HL-60/S4 (cell line): ENCODE data around the gene LRRC3B.
"Not testable (repeated sequence)": the region's sequence is repeated elsewhere in the genome, so short reads cannot be mapped to it uniquely, and the experiment has no call there.

ENCODE experiments used
- in situ Hi-C: fragments of 300-500 bp; cut with MboI; formaldehyde crosslinking; loops from 2 replicates; pipeline ENCODE4 v1.14.3; 2022; ENCODE audit warnings: low sequenced_read_pairs

LRRC3B gene, protein sequence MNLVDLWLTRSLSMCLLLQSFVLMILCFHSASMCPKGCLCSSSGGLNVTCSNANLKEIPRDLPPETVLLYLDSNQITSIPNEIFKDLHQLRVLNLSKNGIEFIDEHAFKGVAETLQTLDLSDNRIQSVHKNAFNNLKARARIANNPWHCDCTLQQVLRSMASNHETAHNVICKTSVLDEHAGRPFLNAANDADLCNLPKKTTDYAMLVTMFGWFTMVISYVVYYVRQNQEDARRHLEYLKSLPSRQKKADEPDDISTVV

DNA sequence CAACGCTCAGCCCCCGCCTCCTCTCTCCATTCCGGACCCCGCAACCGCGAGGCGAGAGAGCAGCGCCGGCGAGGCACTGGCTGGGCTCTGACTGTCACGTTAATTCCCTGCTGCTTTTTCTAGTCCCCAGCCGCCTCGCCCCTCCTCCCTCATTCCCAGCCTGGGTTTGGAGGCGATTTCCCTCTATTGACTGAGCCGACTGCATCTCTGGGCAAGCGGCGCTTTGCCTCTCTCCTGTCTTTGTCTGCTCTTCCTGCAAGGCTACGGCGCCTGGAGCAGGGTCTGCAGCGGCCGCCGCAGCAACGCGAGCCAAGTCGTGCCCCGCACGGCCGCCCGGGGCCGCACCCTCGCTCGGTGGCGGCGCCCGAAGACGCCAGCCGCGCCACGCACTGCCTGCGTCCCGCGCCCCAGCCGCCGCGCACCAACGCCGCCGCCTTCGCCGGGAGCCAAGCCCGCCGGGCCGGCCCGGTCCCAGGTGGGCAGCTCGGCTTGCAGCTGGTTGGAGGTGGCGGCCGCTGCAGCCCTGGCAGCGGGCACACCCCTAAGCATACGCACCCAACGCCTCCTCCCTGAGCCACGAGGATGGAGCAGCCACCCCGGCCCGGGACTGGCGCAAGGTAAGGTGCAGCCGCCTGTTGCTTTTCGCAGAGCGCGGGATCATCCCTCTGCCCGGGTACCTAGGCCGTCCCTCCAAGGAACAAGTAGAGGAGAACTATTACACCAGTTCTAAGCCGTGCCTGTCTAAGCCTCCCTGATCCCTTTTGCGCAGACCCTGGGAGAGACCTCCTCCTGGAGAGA is at the start of gene LRRC3B:
Gene LRRC3B, plus strand, starts transcription at position 152 of the 798 bp plus-strand sequence. CDS start 86,901 bp downstream, outside the sequence.
- in situ Hi-C loops: no loop called here

DNA sequence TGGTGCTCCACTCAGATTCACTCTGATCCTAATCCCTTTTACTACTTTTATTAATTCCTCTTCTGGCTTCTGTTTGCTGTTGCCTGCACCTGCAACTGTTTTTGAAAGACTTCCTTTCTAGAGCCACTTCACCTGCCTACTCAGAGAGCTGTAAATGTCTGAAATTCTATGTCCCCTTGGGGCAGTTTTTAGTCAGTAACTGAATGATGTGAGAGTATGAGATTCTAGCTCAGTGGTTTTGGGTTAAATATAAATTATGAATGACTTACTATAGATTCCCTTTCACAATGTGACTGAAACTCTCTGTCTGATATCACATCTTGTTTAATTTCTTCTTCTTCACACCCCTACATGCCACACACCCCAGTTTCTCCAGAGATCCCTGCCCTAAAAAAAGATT is 47.8 kb upstream of the LRRC3B start:
- in situ Hi-C loops: no loop called here

DNA sequence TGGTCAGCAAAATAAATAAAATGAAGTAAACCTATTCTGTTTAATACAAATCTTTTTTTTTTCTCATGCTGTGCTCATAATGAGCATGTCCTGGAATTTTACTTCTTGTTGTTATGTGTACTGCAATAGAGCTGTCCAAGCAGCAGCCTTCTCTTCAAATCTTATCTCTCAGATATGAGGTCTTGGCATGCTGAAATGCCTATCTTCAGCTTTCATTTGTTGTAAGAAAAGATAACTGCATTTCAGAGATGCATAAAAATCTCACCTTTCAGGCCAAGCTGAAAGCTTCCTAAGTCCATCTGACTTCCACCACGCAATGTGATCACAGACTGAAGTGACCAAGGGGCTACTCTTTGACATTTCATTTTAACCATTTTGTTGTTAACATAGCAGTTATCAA is 43.5 kb upstream of the LRRC3B start:
- in situ Hi-C loops: no loop called here

DNA sequence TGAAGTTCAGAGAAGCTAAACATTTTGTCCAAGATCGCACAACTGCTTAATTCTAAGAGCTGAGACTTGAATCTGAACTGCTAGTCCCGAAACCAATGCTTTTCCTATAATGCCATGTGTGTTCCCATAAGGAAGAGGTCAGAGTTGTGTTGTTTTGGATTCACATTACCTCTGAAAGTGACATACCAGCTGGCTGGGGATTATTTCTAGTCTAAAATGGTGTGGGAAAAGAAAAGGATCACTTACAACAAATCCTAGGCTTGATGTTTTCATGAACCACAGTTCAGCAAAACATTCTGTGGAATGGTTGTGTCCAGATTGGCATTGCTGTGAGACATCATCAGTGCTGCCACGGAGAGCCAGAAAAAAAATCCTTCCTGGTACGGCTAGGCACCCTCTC is 35.0 kb upstream of the LRRC3B start:
- in situ Hi-C loops: no loop called here

DNA sequence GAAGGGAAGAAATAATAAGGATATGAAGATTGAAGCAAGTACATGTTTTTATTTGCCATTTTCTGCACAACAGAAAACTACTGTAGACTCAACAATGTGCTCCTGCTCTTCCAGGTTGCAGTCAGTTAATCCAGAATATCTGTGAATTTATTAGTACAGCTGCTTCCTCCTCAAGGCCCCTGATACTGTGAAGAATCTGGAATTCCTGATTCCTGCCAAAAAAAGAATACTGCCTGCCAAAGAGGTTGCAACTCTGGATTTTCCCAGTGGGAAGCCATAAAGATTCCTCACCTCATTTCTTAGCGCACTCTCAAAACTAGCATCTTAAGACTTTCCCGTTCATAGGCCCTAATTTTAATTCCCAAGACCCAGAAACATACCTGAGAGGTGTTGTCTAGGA is 33.6 kb upstream of the LRRC3B start:
- in situ Hi-C loops: no loop called here

DNA sequence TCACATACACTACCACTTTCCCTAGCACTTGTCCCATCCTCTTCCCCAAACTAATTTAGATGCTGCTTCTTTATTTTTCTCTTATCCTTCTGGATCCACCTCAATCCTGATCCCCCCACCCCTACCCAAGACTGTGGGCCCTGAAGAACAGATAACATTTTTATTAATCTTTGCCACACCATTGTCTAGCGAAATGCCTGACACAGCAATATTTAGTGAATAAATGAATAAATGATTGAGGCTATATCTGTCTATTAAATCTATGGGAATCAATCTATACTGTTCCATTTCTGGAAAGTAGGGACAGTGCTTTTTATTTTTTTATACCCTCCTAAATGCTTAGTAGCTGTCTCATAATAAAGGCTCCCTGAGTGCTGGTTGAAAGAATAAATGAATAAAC is 32.9 kb upstream of the LRRC3B start:
- in situ Hi-C loops: no loop called here

DNA sequence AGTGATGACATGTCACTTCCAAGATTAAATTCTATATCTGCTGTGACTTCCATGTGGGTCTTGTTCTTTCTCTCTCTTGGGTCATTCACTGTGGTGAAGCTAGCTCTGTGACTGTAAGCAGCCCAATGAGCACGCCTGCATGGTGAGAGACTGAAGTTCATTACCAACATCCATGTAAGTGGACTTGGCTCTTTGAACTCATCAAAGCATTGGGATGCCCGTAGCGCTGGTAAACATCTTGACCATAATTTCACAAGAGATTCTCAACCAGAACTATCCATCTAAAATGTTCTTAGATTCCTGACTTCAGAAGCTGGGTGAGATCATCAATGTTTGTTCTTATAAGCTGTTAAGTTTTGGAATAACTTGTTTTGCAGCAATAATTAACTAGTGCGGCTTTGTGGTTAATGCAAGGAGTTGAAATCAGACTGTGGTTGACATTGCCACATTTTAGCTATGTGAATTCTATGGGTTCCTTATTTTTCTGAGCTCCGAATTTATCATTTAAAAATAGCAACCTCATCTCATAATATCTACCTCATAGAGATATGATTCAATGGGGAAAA is 31.6 kb upstream of the LRRC3B start:
- in situ Hi-C loops: no loop called here

DNA sequence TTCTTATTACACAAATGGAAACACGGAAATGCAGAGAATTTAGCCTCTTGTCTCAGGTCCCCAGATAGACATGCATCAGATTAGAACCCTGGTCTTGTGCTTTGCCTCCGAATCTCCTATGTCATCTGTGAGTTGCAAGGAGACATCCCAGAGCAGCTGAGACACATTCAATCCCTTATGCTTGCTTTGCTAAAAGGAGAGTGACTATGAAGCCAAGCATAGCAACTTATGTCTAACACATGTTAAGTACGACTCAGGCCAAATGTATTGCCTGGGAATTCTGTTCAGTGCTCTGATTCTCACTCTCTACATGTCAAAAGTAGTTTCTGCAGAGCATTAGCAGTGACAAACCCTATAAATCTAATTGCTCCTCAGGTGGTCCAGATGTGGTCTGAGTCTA is 30.6 kb upstream of the LRRC3B start:
- in situ Hi-C loops: no loop called here

DNA sequence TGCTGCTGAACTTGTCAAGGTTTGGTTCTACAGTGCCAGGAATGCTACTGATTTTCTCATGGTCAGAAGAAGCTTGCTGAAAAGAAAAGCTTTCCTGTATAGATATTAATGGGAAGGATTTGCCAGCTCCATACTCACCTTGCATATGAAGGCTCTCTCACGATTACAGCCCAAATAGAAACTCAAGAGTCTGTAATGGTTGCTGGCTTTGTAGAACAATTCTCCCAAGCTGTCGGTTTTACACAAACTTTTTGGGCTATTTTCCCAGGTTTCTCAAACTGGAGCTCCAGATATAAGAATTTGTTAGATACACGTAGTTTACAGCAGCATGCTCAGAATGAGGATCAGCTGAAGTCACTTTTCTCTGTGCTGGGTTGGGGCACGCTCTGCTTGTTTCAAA is 30.1 kb upstream of the LRRC3B start:
- in situ Hi-C loops: no loop called here

DNA sequence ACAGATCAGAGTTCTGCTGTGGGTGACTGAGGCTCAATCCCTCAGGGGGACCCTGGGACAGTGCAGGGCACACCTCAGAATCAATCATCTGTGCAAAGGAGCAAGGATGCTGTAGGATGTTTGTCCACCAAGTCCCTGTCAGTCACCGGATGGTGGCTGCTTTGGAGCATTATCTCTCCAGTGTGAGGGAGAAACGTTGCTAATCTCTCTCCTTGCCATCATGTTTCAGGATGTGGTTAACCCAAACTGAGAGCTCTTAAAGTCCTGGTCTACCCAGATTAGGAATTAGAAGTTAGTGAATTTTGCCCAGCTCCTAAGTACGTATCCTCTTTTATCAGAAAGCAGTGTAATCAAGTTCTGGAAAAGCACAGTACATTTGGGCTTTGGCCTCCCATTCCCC is 26.2 kb upstream of the LRRC3B start:
- in situ Hi-C loops: no loop called here

DNA sequence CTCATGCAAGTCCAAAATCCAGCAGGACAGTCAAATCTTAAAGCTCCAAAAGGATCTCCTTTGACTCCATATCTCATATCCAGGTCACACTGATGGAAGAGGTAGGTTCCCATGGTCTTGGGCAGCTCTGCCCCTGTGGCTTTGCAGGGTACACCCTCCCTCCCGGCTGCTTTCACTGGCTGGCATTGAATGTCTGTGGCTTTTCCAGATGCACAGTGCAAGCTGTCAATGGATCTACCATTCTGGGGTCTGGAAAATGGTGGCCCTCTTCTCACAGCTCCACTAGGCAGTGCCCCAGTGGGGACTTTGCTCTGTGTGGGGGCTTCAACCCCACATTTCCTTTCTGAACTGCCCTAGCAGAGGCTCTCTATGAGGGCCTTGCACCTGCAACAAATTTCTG is 19.3 kb upstream of the LRRC3B start:
- in situ Hi-C loops: not testable (repeated sequence)

DNA sequence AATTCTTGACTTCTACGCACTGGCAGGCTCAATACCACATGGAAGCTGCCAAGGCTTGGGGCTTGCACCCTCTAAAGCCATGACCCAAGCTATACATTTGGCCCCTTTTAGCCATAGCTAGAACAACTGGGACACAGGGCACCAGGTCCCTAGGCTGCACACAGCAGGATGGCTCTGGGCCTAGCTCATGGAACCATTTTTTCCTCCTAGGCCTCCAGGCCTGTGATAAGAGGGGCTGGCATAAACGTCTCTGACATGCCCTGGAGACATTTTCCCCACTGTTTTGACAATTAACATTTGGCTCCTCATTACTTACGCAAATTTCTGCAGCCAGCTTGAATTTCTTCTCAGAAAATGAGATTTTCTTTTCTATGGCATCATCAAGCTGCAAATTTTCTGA is 18.8 kb upstream of the LRRC3B start:
- in situ Hi-C loops: not testable (repeated sequence)

DNA sequence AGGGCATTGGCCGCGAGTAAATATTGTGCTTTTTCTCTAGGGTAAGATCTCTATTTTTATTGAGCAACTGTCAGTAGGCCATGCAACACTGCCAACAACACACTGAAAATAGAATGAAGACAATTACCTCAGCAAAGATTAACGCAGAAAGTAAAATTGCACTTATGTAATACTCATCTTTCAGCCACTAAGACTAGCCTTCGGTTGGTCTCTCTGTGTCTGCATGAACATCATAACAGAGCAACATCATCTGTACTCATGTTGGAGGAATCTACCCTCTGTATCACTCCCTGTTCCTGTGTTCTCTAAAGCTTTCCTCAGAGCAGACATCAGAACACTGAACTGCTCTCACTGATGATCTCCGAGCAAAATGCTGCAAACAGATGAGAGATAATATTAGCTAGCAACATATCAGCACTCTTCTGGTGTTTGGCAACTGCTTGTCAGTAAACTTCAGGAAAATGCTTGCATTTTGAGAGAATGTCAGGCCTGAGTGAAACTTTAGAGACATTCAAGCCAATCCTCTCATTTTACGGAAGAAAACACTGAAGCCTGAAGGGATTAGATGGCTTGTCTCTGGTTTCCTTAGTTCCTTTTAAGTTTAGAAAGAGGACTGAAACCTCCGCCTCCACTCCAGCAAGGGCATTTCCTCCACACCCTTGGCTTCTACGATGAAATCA is 8.4 kb upstream of the LRRC3B start:
- in situ Hi-C loops: no loop called here

DNA sequence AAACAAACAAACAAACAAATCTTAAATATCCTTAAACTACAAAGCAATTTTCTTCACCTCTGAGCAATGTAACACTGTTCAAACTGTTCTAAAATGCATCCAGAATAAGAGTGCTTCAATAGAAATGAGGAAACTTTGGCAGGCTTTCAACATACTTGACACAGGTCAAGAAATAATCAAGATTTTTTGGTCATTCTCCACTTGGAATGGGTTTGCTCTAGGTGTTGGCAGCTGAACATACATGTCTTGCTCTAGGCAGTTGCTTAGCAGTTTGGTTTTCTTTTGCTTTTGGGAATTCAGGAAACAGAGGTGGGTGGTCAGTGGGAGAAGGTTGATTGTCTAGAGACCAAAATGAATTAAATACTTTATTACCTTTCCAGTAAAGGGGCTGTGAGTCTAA is 1.4 kb upstream of the LRRC3B start:
- in situ Hi-C loops: no loop called here

DNA sequence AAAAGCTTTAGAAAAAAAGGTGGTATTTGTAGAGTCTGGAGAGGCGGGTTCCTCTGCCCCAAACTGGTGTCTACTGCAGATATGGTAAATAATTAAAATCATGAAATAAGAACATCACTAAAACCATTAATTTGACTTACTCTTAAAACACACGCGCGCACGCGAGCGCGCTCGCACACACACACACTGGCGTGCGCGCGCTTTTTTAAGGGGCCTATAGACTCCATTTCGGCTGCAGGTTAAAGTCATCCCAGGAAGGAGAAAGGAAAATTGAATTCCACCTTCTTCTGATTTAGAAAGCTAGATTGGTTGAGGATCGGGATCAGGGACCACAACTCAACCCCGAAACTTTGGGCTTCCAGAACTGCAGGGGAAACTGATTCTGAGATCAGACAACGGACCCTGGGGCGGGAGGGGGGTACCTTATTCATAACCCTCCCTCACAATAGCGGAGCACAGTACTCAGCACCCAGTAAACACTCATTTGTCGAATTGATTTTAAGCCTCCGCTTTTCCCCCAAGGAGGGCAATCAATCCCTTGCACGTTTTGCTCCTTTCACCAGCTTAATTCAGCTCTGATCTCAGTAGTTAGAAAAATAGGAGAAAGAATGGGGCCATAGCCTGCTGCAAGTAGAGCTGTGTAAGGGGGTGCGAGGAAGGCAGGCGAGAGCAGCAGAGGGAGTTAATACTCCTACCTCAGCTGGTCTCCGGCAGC is 509 bp upstream of the LRRC3B start:
- in situ Hi-C loops: no loop called here

DNA sequence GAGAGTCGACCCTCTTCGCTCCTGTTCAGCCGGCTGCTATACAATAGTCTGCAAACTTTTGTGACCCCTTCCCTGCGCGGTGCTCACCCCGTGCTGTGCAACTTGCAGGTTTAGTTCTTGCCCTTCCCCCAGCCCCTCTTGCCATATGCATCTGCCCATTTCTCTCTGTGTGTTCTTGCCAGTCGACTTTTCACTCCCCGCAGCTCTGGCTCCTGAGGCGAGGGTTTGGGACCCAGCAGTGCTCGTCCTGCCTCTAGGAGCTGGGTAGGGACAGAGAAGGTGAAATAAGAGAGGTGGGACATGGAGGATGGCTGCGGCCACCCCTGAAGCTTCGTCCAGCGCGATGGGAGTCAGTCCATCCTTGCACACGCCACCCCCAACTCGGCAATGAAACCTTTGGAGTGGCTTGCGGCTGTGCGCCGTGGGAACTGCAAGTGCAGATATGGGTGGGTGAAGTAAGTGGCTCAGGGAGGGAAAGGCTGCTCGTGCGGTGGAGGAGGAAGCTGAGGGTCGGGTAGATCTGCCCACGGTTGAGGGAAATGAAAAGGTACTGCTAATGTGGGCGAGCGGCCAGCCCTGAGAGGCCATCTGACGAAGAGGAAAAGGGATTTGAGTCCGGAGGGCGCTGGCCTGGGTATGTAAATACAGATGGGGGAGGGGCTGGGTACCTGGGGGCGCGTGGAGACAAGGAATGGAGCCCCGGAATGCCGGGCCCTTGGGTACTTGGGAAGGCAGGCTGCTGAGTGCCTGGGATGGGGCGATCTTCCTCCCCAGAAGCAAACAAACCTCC is 1.0 kb downstream of the LRRC3B start:
- in situ Hi-C loops: no loop called here

DNA sequence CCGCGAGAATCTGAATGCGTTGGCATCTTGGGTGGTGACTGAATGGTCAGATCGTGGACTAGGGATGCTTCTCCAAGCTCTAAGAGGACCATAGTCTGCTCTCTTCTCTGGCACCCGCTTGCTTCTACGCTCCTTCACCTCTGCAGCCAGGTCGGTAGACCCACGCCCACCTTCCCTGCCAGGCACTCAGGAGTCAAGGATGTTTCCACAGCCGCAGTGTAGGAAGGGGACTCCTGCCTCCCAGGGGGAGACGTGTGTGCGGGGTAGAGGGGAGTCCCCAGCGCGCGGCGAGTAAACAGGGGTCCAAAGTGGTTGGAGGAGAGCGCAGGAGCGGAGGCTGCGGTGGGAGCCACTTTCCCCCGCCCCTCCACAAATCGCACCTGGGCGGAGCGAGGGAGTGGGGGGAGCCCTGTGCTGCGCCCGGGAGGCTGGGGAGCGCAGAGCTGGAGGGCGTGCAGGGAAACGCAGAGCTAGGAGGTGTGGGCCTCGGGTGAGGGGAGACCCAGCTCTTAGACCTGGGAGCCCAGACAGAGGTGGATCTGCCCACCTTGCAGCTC is 1.7 kb downstream of the LRRC3B start:
- in situ Hi-C loops: no loop called here

DNA sequence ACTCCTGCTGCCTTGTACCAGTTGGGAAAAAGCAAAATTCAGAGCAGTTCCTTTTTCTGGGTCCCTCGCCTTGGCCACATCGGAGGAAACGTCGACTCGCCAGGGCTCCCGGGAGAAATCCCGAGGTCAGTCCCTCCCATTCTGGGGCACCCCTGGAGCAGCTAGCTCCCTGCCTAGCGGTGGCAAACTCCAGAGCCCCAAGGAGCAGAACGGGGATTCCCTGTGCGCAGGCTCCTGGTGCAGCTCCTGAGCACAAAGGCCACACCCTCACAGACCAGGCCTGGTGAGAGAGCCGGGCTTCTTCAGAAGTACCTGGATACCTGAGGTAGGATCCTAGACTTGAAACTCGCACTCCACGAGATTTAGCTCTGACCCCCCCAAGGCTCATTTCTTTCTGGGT is 2.6 kb downstream of the LRRC3B start:
- in situ Hi-C loops: no loop called here

DNA sequence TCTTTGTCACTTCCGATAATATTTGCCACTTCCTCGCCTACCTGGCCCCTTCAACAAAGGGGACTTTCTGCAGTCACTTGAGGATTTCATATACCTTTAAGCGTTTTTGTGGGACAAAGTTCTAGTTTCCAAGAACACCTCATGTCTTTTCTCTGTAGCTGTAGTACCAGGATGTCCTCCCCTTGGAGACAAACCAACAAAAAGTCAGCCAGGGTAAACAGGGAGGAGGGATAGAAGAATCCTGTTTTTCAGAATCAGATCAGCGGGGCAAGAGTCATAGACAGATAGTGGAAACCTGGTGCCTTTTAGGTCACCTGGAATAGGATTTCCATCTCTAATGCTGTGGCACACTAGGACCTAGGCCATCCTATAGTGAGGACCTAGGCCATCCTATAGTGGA is 4.5 kb downstream of the LRRC3B start:
- in situ Hi-C loops: no loop called here

DNA sequence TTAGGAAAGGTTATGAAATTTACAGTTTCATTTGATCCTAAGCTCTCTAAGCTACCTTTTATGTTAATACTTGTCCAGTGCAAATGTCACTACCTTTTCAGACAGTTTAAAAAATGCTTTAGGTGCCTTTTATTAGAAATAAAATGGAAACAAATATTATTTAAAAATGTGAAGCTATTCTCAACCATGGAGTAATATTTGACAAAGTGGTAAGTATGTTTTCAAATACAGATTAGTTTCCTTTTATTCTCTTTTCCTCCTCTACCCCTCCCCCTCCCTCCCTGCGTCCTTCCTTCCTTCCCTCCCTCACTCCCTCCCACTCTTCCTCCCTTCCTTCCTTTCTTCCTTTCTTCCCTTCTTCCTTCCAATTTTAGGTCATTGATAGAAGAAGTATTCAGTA is 6.3 kb downstream of the LRRC3B start:
- in situ Hi-C loops: no loop called here
